ENCODE results near the gene LPO. TPM values are rescaled to one million over a fixed set of nuclear protein-coding genes. Genes with fewer than 3 reads are reported as not detected.

Gene LPO
- not detected in 5 replicates for total RNA-seq (2022; extraction: Qiagen RNA extraction; ENCODE audit: low read depth)

DNA sequence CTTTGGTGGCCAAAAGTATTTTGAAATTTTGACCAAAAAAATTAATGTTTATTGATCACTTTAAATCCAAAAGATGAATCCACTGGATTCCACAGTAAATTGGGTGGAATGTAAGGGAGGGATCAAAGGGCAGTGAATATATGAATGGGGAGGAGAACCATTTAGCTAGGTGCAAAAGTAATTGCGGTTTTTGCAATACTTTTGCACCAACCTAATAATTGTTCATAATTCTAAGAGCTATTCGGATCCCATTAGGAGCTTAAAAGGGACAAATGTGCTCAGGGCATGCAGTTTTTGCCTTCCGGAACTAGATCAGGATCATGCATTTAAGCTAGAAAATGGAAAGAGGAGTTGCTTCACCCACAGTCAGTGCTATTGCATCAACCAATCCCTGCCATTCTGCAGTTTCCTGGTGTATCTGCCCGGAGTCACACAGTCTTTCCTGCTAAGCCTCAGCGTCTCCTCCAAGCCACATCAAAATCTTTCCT is at the start of gene LPO:
LPO (plus strand) TSS at position 438 of the 488 bp plus-strand sequence. CDS start 4,396 bp downstream, outside the sequence.

DNA sequence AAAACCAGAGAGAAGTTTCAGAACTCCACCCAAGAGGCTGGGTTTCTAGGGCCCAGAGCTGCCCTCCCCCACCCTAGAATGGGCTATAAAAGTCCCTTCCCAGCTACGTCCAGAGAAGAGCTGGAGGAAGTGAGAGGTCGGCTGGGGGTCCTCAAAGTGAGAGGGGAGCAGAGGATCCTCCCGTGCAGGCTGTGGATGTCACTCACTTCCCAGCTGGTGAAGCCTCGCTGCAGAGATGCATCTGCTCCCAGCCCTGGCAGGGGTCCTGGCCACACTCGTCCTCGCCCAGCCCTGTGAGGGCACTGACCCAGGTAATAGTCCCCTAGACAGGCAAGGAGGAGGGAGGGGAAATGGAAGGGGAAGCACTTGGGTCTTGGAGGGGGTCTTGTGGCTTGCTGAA is 45.8 kb upstream of the LPO start, which contains the start of gene EPX:
EPX (plus strand) TSS at position 115 of the 400 bp plus-strand sequence; CDS start at position 236, 121 bp downstream.

DNA sequence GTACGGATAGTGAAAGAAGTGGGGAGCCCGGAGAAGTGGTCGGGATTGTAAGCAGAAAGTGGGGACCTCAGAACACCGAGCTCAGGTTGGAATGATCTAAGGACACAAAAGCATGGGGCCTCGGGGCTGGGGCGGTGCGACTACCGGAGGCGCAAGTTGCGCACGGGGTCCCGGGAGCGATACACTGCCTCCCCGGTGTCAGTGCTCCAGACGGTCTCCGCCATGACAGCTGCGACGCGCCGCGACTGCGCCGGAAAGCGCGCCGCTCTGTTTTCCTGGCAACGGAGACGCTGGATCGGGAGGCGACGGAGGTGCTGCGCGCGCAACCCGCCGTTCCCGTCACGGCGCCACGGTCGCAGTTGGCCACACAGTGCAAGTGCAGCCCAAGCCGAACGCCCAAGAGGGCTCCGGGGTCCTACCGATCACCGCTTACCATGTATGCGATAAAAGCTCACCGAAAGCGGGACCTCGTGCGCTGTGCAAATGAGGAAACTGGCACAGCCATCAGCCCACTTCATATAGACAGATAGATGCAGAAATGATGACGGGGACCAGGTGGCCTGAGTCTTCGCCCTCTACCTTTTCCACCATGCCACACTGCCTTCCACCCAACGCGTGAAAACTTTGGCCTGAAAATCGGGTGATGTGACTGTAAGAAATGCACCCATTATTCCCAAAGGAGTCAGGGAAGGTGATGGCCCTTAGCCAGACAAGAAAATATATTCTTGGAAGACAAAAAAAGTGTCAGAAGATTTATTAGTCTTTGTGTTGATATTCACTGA is 19.2 kb upstream of the LPO start, which contains the start of gene MKS1:
MKS1 (minus strand) TSS at position 249 of the 782 bp plus-strand sequence; CDS start at position 224, 25 bp downstream.

DNA sequence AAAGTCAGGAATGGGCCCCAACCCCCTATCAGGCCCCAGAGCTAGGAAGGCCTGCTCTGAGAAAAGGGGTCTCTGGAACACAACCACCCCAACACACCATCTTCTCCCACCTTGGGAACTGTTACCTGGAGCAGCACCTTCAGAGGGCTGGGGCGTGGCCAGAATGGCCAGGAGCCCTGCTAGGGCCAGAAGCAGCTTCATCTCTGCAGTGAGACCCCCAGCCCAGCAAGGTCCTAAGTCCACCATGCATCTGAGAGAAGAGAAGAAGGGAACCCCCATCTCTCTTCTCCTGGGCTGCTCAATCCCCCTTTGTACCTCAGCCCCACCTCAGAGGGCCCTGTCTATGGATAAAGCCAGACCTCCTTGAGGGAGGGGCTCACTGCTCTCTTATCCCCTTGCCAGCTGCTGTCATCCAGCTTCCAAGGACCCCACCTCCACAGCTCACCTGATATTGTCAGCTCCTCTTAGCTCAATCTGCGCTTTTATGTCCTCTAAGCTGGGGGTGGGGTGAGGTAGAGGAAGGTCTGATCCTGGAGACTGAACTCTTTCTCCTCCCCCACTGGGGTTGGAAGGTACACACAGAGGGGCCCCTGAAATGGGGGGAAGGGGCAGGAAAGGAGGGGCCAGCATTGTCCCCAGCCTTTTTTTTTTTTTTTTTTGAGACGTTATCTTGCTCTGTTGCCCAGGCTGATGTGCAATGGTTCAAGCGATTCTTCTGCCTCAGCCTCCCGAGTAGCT is 42.3 kb downstream of the LPO start, which contains the start of gene MPO:
MPO (minus strand) TSS at position 456 of the 738 bp plus-strand sequence; CDS start at position 279, 177 bp downstream.

Other genes starting within 250 kb of the LPO start
- 258 to 297 TPM (median 284 TPM) in 5 replicates for gene SRSF1, start 231.3 kb upstream of the LPO start, total RNA-seq (2022; extraction: Qiagen RNA extraction; ENCODE audit: low read depth)
- 19.9 to 24.7 TPM (median 24.2 TPM) in 5 replicates for gene DYNLL2, start 155.2 kb upstream of the LPO start, total RNA-seq (2022; extraction: Qiagen RNA extraction; ENCODE audit: low read depth)
- 0.02 TPM in 1 of 5 replicates, not detected in the others for gene OR4D1, start 90.2 kb upstream of the LPO start, total RNA-seq (2022; extraction: Qiagen RNA extraction; ENCODE audit: low read depth)
- not detected in 5 replicates for gene OR4D2, start 71.6 kb upstream of the LPO start, total RNA-seq (2022; extraction: Qiagen RNA extraction; ENCODE audit: low read depth)
- not detected in 5 replicates for gene EPX, start 45.9 kb upstream of the LPO start, total RNA-seq (2022; extraction: Qiagen RNA extraction; ENCODE audit: low read depth)
- gene MKS1, start 19.3 kb upstream of the LPO start, total RNA-seq (2022; extraction: Qiagen RNA extraction; ENCODE audit: low read depth) = 7.3 to 12.3 TPM (median 10.7 TPM) in 5 replicates
- not detected in 5 replicates for gene MPO, start 42.4 kb downstream of the LPO start, total RNA-seq (2022; extraction: Qiagen RNA extraction; ENCODE audit: low read depth)
- gene TSPOAP1, start 90.2 kb downstream of the LPO start, total RNA-seq (2022; extraction: Qiagen RNA extraction; ENCODE audit: low read depth) = not detected in 5 replicates
- gene SUPT4H1, start 113.6 kb downstream of the LPO start, total RNA-seq (2022; extraction: Qiagen RNA extraction; ENCODE audit: low read depth) = 102 to 166 TPM (median 145 TPM) in 5 replicates
- gene RNF43, start 178.9 kb downstream of the LPO start, total RNA-seq (2022; extraction: Qiagen RNA extraction; ENCODE audit: low read depth) = 0.21 to 0.39 TPM (median 0.21 TPM) in 5 replicates
- gene HSF5, start 249.8 kb downstream of the LPO start, total RNA-seq (2022; extraction: Qiagen RNA extraction; ENCODE audit: low read depth) = not detected in 5 replicates

All from A549 treated with DMSO at 1 μM for 4 hours (cell line).